Stimulated activated CD8-positive, alpha-beta memory T cell treated with anti-CD3 and anti-CD28 coated beads, Interleukin-7, amount 100 ng/mL, for 24 hours (primary cell): Measurements from ENCODE around the gene ADAMTS15.
A peak's percentile ranks its signal among the peaks of the same experiment; 100 is the strongest.

Source experiments
- DNase-seq: peaks from one replicate; pipeline ENCODE4 v3.0.0-alpha.2; 2020; ENCODE audit warnings: low read depth

ADAMTS15 gene

GRCh38 chr11:130416906-130417305 is 31.5 kb upstream of the ADAMTS15 start:
- no peak for DNase-seq

DNA sequence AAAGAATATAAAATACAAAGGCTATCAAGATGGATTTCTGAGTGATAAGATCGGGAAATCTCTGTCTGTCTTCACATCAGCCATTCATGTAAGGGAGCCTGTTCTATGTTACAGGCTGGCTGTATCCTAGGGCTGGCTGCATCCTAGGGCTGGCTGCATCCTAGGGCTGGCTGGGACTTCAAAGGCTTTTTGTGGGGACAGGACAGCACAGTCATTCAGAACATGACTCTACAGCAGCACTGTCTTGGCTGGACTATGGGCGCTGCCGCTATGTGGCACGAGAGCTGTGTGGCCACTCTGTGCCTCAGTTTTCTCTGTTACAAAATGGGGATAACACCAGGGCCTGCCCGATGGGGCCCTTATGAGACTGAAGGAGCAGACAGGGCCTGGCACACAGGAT is 30.2 kb upstream of the ADAMTS15 start:
- no peak for DNase-seq

DNA sequence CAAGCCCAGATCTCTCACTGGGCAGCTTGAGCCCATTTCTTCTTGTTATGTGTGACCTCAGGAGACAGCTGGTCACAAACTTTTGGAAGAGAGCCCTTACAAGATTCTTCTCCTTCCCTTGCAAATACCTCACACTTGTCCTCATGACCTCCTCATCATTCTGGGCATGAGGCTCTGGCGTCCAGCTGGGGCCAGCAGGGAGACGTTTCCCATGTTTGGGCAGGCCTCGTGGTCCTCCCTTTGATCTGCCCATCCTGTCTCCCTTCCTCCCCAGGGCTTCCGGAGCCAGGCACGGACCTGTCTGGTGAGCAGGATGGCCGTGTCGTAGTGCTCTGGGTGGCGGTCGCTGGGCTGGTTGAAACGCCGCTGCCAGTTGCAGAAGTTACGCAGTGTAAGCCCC is 29.7 kb upstream of the ADAMTS15 start:
- DNase-seq, result no peak

GRCh38 chr11:130420478-130421198 is 27.8 kb upstream of the ADAMTS15 start:
- no peak for DNase-seq

- no peak for DNase-seq
These were observed 27.3 kb upstream of the ADAMTS15 start for GRCh38 chr11:130421199-130421585.

- no peak for DNase-seq
These were observed 26.7 kb upstream of the ADAMTS15 start for GRCh38 chr11:130421697-130422096.

- DNase-seq, result no peak
These were observed 26.0 kb upstream of the ADAMTS15 start for GRCh38 chr11:130422251-130422995.

- DNase-seq, result no peak
These were observed 24.8 kb upstream of the ADAMTS15 start for GRCh38 chr11:130423541-130424142.

GRCh38 chr11:130424613-130425140 is 23.8 kb upstream of the ADAMTS15 start:
- no peak for DNase-seq

DNA sequence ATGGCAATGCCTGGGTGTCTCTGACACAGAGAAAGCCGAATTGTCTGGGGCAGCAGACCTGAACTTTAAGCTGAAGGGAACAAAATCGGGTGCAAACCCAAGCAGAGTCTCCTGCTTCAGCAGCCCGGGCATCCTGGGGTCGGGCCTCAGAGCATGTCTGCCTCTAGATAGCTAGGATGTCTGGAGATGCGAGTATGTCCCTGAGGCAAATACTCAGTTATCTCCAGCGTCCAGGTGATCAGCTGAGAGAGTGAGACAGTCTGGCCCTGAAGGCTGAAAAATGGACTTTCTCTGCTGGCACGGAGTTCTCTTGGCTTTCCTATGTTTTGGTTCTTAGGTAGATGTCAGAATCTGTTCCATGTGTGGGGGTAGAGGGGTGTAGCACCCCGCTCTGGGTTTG is 23.3 kb upstream of the ADAMTS15 start:
- DNase-seq, result no peak

DNA sequence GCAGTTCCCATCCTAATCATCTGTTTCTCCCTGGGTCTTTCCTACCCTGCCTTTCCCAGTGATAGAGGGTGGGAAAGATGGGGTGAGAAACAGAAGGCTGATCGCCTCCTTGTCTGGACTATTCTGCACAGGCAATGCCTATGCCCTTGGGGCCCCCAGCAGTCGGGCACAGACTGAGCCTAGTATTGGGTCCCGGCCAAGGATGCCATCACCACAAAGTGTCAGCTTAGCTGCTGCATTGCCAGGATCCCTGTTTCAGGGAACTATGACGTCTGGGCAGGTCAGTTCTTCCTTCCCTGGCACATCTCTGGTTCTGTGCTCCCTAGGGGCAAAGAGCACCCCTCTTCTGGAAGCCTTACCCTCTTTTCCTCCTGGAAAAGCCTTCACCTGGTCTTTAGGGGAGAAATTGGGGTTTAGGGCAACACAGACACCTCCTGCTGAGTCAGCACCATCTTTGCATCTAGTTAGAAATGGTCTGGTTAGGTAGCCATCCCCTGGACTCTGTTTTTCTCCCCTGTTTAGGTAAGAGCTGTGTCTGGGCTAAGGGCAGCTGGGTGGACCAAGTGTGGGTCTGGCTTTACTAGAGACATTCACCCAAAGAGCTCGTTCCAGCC is 22.1 kb upstream of the ADAMTS15 start:
- DNase-seq, result no peak

GRCh38 chr11:130426837-130427341 is 21.6 kb upstream of the ADAMTS15 start:
- no peak for DNase-seq

GRCh38 chr11:130427581-130428315 is 20.7 kb upstream of the ADAMTS15 start:
- DNase-seq, result no peak

GRCh38 chr11:130428316-130429119 is 19.9 kb upstream of the ADAMTS15 start, which contains the start of gene ADAMTS8:
Gene ADAMTS8 (minus strand): TSS chr11:130428609. CDS start chr11:130428286, 323 bp downstream.
- no peak for DNase-seq

GRCh38 chr11:130429120-130429681 is 19.2 kb upstream of the ADAMTS15 start:
- no peak for DNase-seq

GRCh38 chr11:130429983-130430382 is 18.5 kb upstream of the ADAMTS15 start:
- no peak for DNase-seq

- peak; percentile 45 for DNase-seq
These were observed 17.1 kb upstream of the ADAMTS15 start for GRCh38 chr11:130431331-130431773.

DNA sequence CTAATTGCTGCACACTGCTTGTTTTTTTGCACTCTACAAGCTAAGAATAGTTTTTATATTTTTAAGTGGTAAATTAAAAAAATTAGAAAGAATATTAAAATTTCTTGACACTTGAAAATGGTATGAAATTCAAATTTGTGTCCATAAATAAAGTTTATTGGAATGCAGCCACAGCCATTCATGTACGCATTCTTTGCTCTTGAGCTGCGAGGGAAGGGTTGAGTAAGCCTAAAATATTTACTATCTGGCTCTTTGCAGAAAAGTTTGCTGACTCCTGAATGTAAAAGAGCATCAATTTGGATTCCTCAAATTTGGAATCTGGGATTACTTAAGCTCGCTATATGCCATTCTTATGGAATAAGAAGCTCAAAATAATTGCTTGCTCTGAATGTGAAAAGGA is 16.6 kb upstream of the ADAMTS15 start:
- no peak for DNase-seq

DNA sequence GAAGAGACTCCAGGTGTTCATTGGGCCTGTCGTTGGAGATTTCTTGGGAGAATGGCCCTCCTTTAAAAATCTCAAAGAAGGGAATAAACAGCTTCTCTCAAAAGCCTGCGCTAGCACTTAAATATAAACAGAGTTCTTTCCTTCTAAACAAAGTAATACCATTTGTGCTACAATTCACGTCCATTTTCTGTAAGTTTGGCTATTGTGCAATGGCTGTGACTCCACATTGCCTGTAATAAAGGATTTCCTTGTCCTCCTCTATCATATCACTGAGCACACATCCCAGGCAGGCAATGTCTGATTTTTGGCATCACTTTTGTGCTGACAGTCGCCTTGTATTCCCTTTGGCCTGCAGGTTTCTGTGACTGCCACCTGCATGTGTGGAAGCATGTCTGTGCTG is 15.1 kb upstream of the ADAMTS15 start:
- DNase-seq, result no peak
